Measurements from ENCODE around the gene ACTR3C. TPM values are rescaled to one million over a fixed set of nuclear protein-coding genes. Genes with fewer than 3 reads are reported as not detected.

ACTR3C gene
- total RNA-seq, 4 donors from 2014 or later: 5.5 to 12.3 (median 9.4) TPM

GRCh38 chr7:150332852-150333635 lies 9.7 kb upstream of the ACTR3C start:
- intact Hi-C loops (cut with DNase I; ENCODE audit: low total_unique reads): no loop called here
- 83 to 91% methylated on average over 18 of the region's 18 CpGs for WGBS, 2 donors
- H3K4me3 ChIP-seq (ENCODE audit: low read depth, poor library complexity, severe bottlenecking): no peak overlapping the region
- TF ChIP-seq POLR2A (IDR thresholded peaks at IDR 0.05) (no peak), CTCF (IDR thresholded peaks at IDR 0.05) (no peak)
- no peak for DNase-seq (ENCODE audit: low spot score in 2 of 2)

- peak in 1 of 2 donors; percentile 81 for DNase-seq (ENCODE audit: low spot score in 2 of 2)
- H3K4me3 ChIP-seq (ENCODE audit: low read depth, poor library complexity, severe bottlenecking): no peak overlapping the region
- TF ChIP-seq POLR2A (IDR thresholded peaks at IDR 0.05) (no peak), CTCF (IDR thresholded peaks at IDR 0.05) (no peak)
- intact Hi-C loops (cut with DNase I; ENCODE audit: low total_unique reads): no loop called here
- 94 to 95% methylated on average over 7 to 18 of the region's 19 CpGs for WGBS, 2 donors
These were observed 7.0 kb upstream of the ACTR3C start for GRCh38 chr7:150330211-150330885.

- WGBS, 2 donors: 82 to 84% methylated on average over 17 to 22 of the region's 22 CpGs
- peak in 1 of 2 donors; percentile 70 for DNase-seq (ENCODE audit: low spot score in 2 of 2)
- no peak for TF ChIP-seq POLR2A (IDR thresholded peaks at IDR 0.05)
- intact Hi-C loops (cut with DNase I; ENCODE audit: low total_unique reads): no loop called here
- no peak overlapping the region for H3K4me3 ChIP-seq (ENCODE audit: low read depth, poor library complexity, severe bottlenecking)
These were observed 6.2 kb upstream of the ACTR3C start for GRCh38 chr7:150329331-150330120.

- WGBS, 2 donors: 93 to 95% methylated on average over 3 of the region's 3 CpGs
- intact Hi-C loops (cut with DNase I; ENCODE audit: low total_unique reads): no loop called here
- peak in 1 of 2 donors; percentile 53 for DNase-seq (ENCODE audit: low spot score in 2 of 2)
- TF ChIP-seq CTCF (IDR thresholded peaks at IDR 0.05): no peak
- TF ChIP-seq POLR2A (IDR thresholded peaks at IDR 0.05): no peak
- no peak overlapping the region for H3K4me3 ChIP-seq (ENCODE audit: low read depth, poor library complexity, severe bottlenecking)
These were observed 4.0 kb upstream of the ACTR3C start for GRCh38 chr7:150327308-150327707.

DNA sequence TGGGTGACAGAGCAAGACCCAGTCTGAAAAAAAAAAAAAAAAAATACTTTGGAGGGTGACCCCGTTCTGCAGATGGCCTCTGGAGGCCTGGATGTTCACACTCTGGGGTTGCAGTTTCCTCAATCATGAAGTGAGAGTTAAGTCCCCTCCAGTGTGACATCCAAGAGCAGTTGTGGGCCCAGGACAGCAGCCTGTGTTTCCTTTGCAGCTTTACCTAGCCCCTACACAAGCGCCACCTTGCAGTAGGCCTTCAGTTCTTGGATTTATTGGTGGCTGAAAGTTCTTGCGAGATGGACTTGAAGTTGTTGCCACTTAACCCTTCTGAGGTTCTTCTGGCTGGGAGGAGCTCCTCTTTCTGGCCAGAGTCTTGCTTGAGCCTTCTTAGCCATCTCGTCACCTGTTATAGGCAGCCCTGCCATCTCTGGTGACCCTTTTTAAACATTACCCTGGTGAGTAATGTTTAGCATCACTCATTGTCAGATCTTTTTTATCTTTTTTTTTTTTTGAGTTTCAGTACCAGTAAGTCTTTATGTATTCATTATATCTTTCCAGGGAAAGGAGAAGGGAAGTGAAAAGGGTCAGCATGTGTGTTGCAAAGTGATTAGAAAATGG lies 3.4 kb upstream of the ACTR3C start:
- peak in 1 of 2 donors; percentile 32 for DNase-seq (ENCODE audit: low spot score in 2 of 2)
- intact Hi-C loops (cut with DNase I; ENCODE audit: low total_unique reads): no loop called here
- 94 to 99% methylated on average over 4 of the region's 4 CpGs for WGBS, 2 donors

More for the DNA sequence above, 3.4 kb upstream of the ACTR3C start:
- no peak overlapping the region for H3K4me3 ChIP-seq (ENCODE audit: low read depth, poor library complexity, severe bottlenecking)
- TF ChIP-seq CTCF (IDR thresholded peaks at IDR 0.05) (no peak), POLR2A (IDR thresholded peaks at IDR 0.05) (no peak)
